ENCODE results near the gene EHD4. TPM values are rescaled to one million over a fixed set of nuclear protein-coding genes. Genes with fewer than 3 reads are reported as not detected.
A peak's percentile ranks its signal among the peaks of the same experiment; 100 is the strongest.

Gene EHD4
- polyA plus RNA-seq, 1 of the 3 experiments (the other 2 are of a cell fraction): 17.5 TPM

GRCh38 chr15:41933326-41933725, 39.0 kb downstream of the EHD4 start:
- Histone ChIP-seq H3F3A (replicated peaks; ENCODE audit: insufficient read depth) (peaks cover 17% of the 10 kb centered on the region), H2AFZ (ENCODE audit: low read depth) (no peak overlapping the region), H3K4me2 (no peak overlapping the region), H3K79me2 (ENCODE audit: insufficient read depth) (peaks cover 13% of the 10 kb centered on the region), H3K9ac (no peak overlapping the region; the same call in 1 of the 2 replicates), H3K9me2 (no peaks in the 10 kb centered on the region), H3K4me3 (ENCODE audit: low read depth in 2 of 2, low read length in 1 of 2) (no peak overlapping the region), H3K27ac (ENCODE audit: low read depth in 2 of 2, low read length in 1 of 2) (peak overlapping the region in 1 of 2 experiments; percentile 7; a peak in 1 of 4 replicates), H3K27me3 (ENCODE audit: insufficient read depth) (no peaks in the 10 kb centered on the region), H3K9me3 (no peaks in the 10 kb centered on the region), H4K20me1 (ENCODE audit: insufficient read depth) (no peaks in the 10 kb centered on the region), H3K4me1 (ENCODE audit: control insufficient read depth in 1 of 2, insufficient read depth in 2 of 2, low read depth in 1 of 2, low read length in 1 of 2) (peaks cover 14 to 43% of the 10 kb centered on the region in 2 experiments), H3K36me3 (replicated peaks in 1 of 2; ENCODE audit: control insufficient read depth in 1 of 2, insufficient read depth in 2 of 2, low read length in 1 of 2) (peaks cover 0 to 6% of the 10 kb centered on the region in 2 experiments)
- WGBS (ENCODE audit: low lambda C conversion rate): 95% methylated on average over 7 of the region's 7 CpGs
- no peak for DNase-seq
- ChIA-PET CTCF (interaction anchor here (0.6 to 1.8 kb wide), 4 partner anchors 9 to 31 kb away, joined by 3 to 5 read pairs (median 4); no protein-coding TSS in a partner anchor), POLR2A (no interaction called here)
- TF ChIP-seq GATA2 (CRISPR knock-in tag; IDR thresholded peaks at IDR 0.05) (no peak), EZH2phosphoT487 (IDR thresholded peaks at IDR 0.05; ENCODE audit: borderline replicate concordance, low read depth) (no peak), ZBTB33 (IDR thresholded peaks at IDR 0.05; ENCODE audit: borderline replicate concordance, low read depth) (no peak), REST (IDR thresholded peaks at IDR 0.05; ENCODE audit: low read depth, low read length) (no peak)

- no peak overlapping the region for H3K4me3 ChIP-seq (ENCODE audit: low read depth in 2 of 2, low read length in 1 of 2)
- H3K27me3 ChIP-seq (ENCODE audit: insufficient read depth): no peaks in the 10 kb centered on the region
- H3K36me3 ChIP-seq (replicated peaks in 1 of 2; ENCODE audit: control insufficient read depth in 1 of 2, insufficient read depth in 2 of 2, low read length in 1 of 2): peaks cover 0 to 6% of the 10 kb centered on the region in 2 experiments
- no peak overlapping the region for H3K4me2 ChIP-seq
- H3K79me2 ChIP-seq (ENCODE audit: insufficient read depth): peaks cover 13% of the 10 kb centered on the region
- ChIA-PET POLR2A (no interaction called here), CTCF (interaction anchor here (1.6 to 1.8 kb wide), 2 partner anchors 11 to 19 kb away, joined by 4 to 5 read pairs; no protein-coding TSS in a partner anchor)
- H3K4me1 ChIP-seq (ENCODE audit: control insufficient read depth in 1 of 2, insufficient read depth in 2 of 2, low read depth in 1 of 2, low read length in 1 of 2): peaks cover 14 to 43% of the 10 kb centered on the region in 2 experiments
- no peak overlapping the region for H3K9ac ChIP-seq
- no peak for TF ChIP-seq JUND (IDR thresholded peaks at IDR 0.05)
- no peak for TF ChIP-seq RFX5 (IDR thresholded peaks at IDR 0.05; ENCODE audit: low read length)
- TF ChIP-seq TAF1 (IDR thresholded peaks at IDR 0.05; ENCODE audit: borderline replicate concordance, low read depth, low read length): no peak
- TF ChIP-seq IRF3 (IDR thresholded peaks at IDR 0.05; ENCODE audit: low read depth, low read length): no peak
- TF ChIP-seq CTCF (IDR thresholded peaks at IDR 0.05): no peak
- TF ChIP-seq FOXM1 (IDR thresholded peaks at IDR 0.05; ENCODE audit: low read depth): no peak
- H3F3A ChIP-seq (replicated peaks; ENCODE audit: insufficient read depth): peaks cover 15% of the 10 kb centered on the region
- H3K27ac ChIP-seq (ENCODE audit: low read depth in 2 of 2, low read length in 1 of 2): peak overlapping the region in 1 of 2 experiments; percentile 7; a peak in 2 of 4 replicates
- no peaks in the 10 kb centered on the region for H3K9me2 ChIP-seq
- DNase-seq: no peak
- no peaks in the 10 kb centered on the region for H3K9me3 ChIP-seq
- no peaks in the 10 kb centered on the region for H4K20me1 ChIP-seq (ENCODE audit: insufficient read depth)
- no peak overlapping the region for H2AFZ ChIP-seq (ENCODE audit: low read depth)
- WGBS (ENCODE audit: low lambda C conversion rate): 93% methylated on average over 9 of the region's 16 CpGs
These were observed 39.7 kb downstream of the EHD4 start for GRCh38 chr15:41932511-41933289.

Data from SK-N-SH (cell line).